Lower leg skin (tissue), 4 donors: ENCODE results near the gene NF2. TPM values are rescaled to one million over a fixed set of nuclear protein-coding genes. Genes with fewer than 3 reads are reported as not detected.

Source experiments
- DNase-seq, 2 donors: peaks; one replicate each; pipeline ENCODE4 v3.0.0-alpha.2; 2019; ENCODE audit warnings: low spot score in 2 of 2
- H3K4me3 ChIP-seq: fragments of 200-600 bp; sonication (generic); 2 replicates; pipeline ENCODE4 v1.5.1; 2017; ENCODE audit warnings: mild to moderate bottlenecking, low read depth; ENCODE audit not compliant: poor library complexity, severe bottlenecking
- POLR2A ChIP-seq, 2 donors: fragments of 450-650 bp; IDR thresholded peaks; one replicate each; pipeline ENCODE4 v1.6.1; 2016 to 2017; ENCODE audit warnings: antibody characterized with exemption in 2 of 2, mild to moderate bottlenecking in 1 of 2, moderate library complexity in 1 of 2
- WGBS, 2 donors: methylation state at CpG; one replicate each; pipeline ENCODE4 v1.1.5; 2018; 5-methylcytosine and 5-hydroxymethylcytosine counted together
- intact Hi-C: fragments of 100-400 bp; cut with DNase I; formaldehyde crosslinking; loops from one replicate; pipeline ENCODE4 v1.15.0; 2023; ENCODE audit warnings: low total_unique reads
- total RNA-seq, 4 donors: library from RNA; depleted of rRNA; stranded (reverse); fragments of >200 nt; gene quantifications; one replicate each; pipeline ENCODE4 v1.1.0, GENCODE V29; 2016
- TF ChIP-seq, protein P1 (sequence below), 3 donors: fragments of 450-650 bp; IDR thresholded peaks; one replicate each; pipeline ENCODE4 v1.5.1; 2016; ENCODE audit warnings: antibody characterized with exemption in 3 of 3, mild to moderate bottlenecking in 3 of 3, moderate library complexity in 2 of 3

NF2 gene
- total RNA-seq, 4 donors from 2014 or later = 16.7 to 32.0 (median 25.2) TPM

DNA sequence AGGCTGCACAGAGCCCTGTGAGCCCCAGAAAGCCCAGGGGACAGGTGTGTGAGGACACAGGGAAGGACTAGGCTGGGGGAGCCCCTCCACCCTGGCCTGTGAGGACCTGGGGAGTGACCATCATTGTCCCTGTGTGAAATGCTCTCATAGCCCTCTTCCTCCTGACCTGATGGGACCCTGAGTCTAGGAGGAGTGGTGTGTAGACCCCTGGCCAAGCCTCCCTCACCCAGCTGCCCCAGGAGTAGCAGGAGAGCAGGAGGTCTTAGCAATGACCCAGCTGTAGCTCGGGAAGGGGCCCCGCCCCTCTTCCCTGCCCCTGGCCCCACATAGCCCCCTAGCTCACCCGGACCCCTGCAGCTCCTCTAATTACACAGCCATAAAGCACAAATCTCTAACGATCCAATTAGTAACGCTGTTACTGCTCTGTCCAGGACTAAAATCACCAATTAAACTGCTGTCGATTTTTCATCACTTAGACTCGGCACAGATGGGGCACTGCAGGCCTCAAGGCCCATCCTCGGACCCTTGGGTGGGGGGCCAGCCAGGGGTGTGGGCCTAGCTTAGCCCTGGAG is 109.8 kb downstream of the NF2 start:
- intact Hi-C loops = no loop called here
- H3K4me3 ChIP-seq = no peak overlapping the region
- no peak for DNase-seq
- 50 to 54% methylated on average over 8 of the region's 8 CpGs for WGBS, 2 donors
- TF ChIP-seq POLR2A (IDR thresholded peaks at IDR 0.05) = no peak
- TF ChIP-seq, protein P1, sequence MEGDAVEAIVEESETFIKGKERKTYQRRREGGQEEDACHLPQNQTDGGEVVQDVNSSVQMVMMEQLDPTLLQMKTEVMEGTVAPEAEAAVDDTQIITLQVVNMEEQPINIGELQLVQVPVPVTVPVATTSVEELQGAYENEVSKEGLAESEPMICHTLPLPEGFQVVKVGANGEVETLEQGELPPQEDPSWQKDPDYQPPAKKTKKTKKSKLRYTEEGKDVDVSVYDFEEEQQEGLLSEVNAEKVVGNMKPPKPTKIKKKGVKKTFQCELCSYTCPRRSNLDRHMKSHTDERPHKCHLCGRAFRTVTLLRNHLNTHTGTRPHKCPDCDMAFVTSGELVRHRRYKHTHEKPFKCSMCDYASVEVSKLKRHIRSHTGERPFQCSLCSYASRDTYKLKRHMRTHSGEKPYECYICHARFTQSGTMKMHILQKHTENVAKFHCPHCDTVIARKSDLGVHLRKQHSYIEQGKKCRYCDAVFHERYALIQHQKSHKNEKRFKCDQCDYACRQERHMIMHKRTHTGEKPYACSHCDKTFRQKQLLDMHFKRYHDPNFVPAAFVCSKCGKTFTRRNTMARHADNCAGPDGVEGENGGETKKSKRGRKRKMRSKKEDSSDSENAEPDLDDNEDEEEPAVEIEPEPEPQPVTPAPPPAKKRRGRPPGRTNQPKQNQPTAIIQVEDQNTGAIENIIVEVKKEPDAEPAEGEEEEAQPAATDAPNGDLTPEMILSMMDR (IDR thresholded peaks at IDR 0.05) = no peak

DNA sequence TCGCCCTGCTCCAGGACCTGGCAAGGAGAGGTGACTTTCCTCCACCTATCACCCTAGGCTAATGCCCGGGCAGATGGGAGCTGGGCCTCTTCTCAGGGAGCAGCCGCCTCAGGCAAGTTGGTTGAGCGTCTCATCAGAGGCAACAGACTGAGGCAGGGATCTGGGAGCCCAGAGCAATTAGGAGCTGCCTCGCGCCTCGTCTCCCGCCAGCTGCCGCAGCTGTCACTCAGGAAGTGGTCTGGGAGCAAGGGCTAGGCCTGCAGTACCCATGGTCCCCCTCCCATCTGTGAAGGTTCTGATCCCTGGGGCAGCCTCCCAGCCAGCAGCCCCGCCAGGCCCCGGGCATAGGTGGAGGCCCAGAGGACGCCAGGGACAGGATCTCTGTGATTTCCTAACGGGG is 111.8 kb downstream of the NF2 start:
- WGBS, 2 donors = 61 to 63% methylated on average over 12 to 13 of the region's 13 CpGs
- no peak for TF ChIP-seq POLR2A (IDR thresholded peaks at IDR 0.05)
- TF ChIP-seq, protein P1 (IDR thresholded peaks at IDR 0.05) = no peak
- H3K4me3 ChIP-seq = no peak overlapping the region
- intact Hi-C loops = no loop called here
- DNase-seq = no peak

DNA sequence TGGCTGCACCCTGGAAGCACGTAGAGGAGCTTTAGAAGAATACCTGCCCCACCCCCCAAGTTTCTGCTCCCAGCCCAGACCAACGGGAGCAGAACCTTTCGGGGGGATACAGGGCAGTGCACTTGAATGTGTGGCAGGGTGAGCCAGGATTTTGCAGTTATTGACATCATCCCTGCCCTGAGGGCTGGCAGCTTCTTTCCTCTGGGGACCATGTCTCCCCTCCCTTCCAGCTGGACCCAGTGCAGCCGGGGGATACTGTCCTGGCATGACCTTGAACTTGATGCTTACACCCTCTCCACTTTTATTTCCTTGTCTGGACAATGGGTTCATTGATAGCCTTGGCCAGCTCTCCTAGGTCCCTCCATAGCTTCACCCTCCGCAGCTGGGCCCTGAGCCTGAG is 112.3 kb downstream of the NF2 start:
- no peak overlapping the region for H3K4me3 ChIP-seq
- 75 to 78% methylated on average over 5 of the region's 5 CpGs for WGBS, 2 donors
- intact Hi-C loops = no loop called here
- no peak for TF ChIP-seq POLR2A (IDR thresholded peaks at IDR 0.05)
- TF ChIP-seq, protein P1 (IDR thresholded peaks at IDR 0.05) = no peak
- no peak for DNase-seq

DNA sequence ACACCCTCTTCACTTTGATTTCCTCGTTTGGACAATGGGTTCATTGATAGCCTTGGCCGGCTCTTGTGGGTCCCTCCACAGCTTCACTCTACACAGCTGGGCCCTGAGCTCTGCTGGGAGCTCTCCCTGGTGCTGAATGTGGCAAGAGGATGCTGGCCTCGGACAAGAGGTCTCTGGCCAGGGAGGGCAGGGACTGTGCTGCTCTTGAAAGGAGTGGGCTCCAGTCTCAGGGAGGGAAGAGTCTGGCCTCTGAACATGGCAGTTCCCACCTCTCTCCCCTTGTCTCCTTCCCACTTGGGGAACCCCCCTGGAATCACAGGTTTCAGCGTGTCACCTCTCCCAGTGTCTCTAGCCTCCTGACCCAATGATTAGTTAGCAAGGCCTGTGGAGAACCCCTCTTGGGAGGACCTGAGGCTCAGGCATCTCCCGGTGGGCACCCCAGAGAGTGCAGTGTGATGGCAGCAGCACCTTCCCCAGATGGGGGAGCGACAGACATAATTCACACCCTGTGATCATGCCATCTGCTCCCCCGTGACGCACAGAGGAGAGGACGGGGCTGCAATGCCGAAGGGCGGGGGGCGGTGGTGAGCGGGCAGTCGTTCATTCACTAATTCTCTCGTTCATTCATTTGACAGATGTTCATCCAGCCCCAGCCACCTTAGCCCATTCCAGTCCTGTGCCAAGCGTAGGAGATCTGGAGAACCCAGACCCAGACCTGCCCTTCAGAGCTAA is 113.5 kb downstream of the NF2 start:
- H3K4me3 ChIP-seq = no peak overlapping the region
- WGBS, 2 donors = 68 to 70% methylated on average over 16 of the region's 16 CpGs
- intact Hi-C loops = no loop called here
- TF ChIP-seq, protein P1 (IDR thresholded peaks at IDR 0.05) = no peak
- no peak for TF ChIP-seq POLR2A (IDR thresholded peaks at IDR 0.05)
- no peak for DNase-seq

DNA sequence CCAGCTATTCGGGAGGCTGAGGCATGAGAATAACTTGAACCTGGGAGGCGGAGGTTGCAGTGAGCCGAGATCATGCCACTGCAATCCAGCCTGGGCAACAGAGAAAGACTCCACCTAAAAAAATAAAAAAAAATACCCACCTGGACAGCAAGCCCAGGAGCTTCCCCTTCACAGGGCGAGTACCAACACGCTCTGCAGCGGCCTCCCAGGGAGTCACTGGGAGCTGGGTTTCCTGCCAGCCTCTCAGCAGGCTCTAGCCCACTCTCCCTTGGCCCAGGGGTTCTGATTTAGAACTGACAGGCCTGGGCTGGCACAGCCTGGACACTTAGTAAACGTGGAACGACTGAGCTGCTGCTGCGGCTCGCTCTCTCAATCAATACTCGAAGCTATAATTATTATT is 114.4 kb downstream of the NF2 start:
- WGBS, 2 donors = 53 to 63% methylated on average over 11 of the region's 11 CpGs
- H3K4me3 ChIP-seq = no peak overlapping the region
- no peak for TF ChIP-seq POLR2A (IDR thresholded peaks at IDR 0.05)
- TF ChIP-seq, protein P1 (IDR thresholded peaks at IDR 0.05) = no peak
- no peak for DNase-seq
- intact Hi-C loops = no loop called here
